Heart right ventricle (tissue), 16 donors: Measurements from ENCODE around the gene ATP5F1C. TPM values are rescaled to one million over a fixed set of nuclear protein-coding genes. Genes with fewer than 3 reads are reported as not detected.
A peak's percentile ranks its signal among the peaks of the same experiment; 100 is the strongest.
"Not testable (repeated sequence)": the region's sequence is repeated elsewhere in the genome, so short reads cannot be mapped to it uniquely, and the experiment has no call there.

Experiments
- ATAC-seq, 8 donors: fragments of 200-7000 bp; cut with Tn5 transposase; one replicate each; pipeline ENCODE4 v1.9.1; 2020; ENCODE audit warnings: mild to moderate bottlenecking in 8 of 8, moderate library complexity in 8 of 8, moderate number of reproducible peaks in 1 of 8
- DNase-seq, 2 donors: peaks; one replicate each; pipeline ENCODE4 v3.0.0-alpha.2; 2020
- H3K27ac ChIP-seq, 10 donors: fragments of 200-600 bp; sonication (generic) in 2 of 10; one replicate each; pipeline versions ENCODE4 v1.5.0 to v1.8.0; 2020 to 2022; ENCODE audit warnings: mild to moderate bottlenecking in 3 of 10
- H3K27me3 ChIP-seq, 7 donors: fragments of 200-600 bp; one replicate each; pipeline ENCODE4 v1.8.0; 2021 to 2022; ENCODE audit warnings: mild to moderate bottlenecking in 2 of 7
- H3K36me3 ChIP-seq, 9 donors: fragments of 200-600 bp; sonication (generic) in 1 of 9; one replicate each; pipeline versions ENCODE4 v1.5.0 to v1.8.0; 2020 to 2022; ENCODE audit warnings: mild to moderate bottlenecking in 2 of 9
- H3K4me1 ChIP-seq, 9 donors: fragments of 200-600 bp; sonication (generic) in 1 of 9; one replicate each; pipeline versions ENCODE4 v1.5.0 to v1.8.0; 2020 to 2022; ENCODE audit warnings: mild to moderate bottlenecking in 4 of 9
- H3K4me3 ChIP-seq, 10 donors: fragments of 200-600 bp; sonication (generic) in 2 of 10; one replicate each; pipeline versions ENCODE4 v1.5.0 to v1.8.0; 2020 to 2022; ENCODE audit warnings: mild to moderate bottlenecking in 7 of 10, moderate library complexity in 2 of 10
- H3K9me3 ChIP-seq, 11 donors: fragments of 200-600 bp in 10 of 11; sonication (generic) in 2 of 11; one replicate each; pipeline versions ENCODE4 v1.5.0 to v1.8.0; 2013 to 2022; ENCODE audit warnings: mild to moderate bottlenecking in 2 of 11, control low read depth in 1 of 11, moderate library complexity in 1 of 11
- CTCF ChIP-seq, 9 donors: fragments of 200-600 bp; sonication (generic) in 2 of 9; IDR thresholded peaks; one replicate each; pipeline versions ENCODE4 v1.5.0 to v1.8.0; 2021 to 2022; ENCODE audit warnings: antibody characterized with exemption in 9 of 9, mild to moderate bottlenecking in 5 of 9, moderate library complexity in 1 of 9
- WGBS, 2 donors: extraction: QIAGEN DNeasy Blood & Tissue Kit; methylation state at CpG; one replicate each; pipeline ENCODE4 v1.1.7; 2013; ENCODE audit warnings: inconsistent platforms in 1 of 2; 5-methylcytosine and 5-hydroxymethylcytosine counted together
- intact Hi-C, 10 donors: fragments of 100-400 bp; cut with DNase I; formaldehyde crosslinking; loops; one replicate each; pipeline versions ENCODE4 v1.11.1 to v1.14.2; 2022
- long read RNA-seq, 3 donors: library from polyadenylated mRNA; unstranded; transcript quantifications; one replicate each; pipeline ENCODE4 v2.0.0, GENCODE V29; 2020 to 2021
- polyA plus RNA-seq, 2 donors: library from polyadenylated mRNA; stranded (reverse); fragments of 200-250 nt; gene quantifications; one replicate each; pipeline ENCODE4 v1.2.3, GENCODE V29; 2013
- total RNA-seq, 10 donors: library from RNA; stranded (reverse); fragmentation: NEBNext Ultra II Directional in 3 of 10; extraction: Animal tissue kit (Norgen Biotek cat#: 25700) in 3 of 10; gene quantifications; one replicate each; pipeline versions ENCODE4 v1.2.1 to v1.2.4, GENCODE V29; 2021 to 2023
- donor health status: Arrhythmogenic right ventricular cardiomyopathy.
- donor health status: ischemic (EF 13 %, LVEDD 7.1; RV severe dilation, severe dysfunction).
- donor health status: healthy with polysubstance abuse.
- donor health status: DM: no; HTN: yes; CAD: no.
- donor health status: DM: no; HTN: no; CAD: no.
- donor health status: ischemic (EF 25% LVEDD 6.9; RV normal size, moderate dysfunction).
- donor health status: ischemic (EF 25% LVEDD 5.7; RV mildly dilated, moderate dysfunction).
- donor health status: healthy.
- donor health status: DM: yes; HTN: yes; CAD: no.
- donor health status: Ischemic cardiomyopathy.
- donor health status: ischemic (EF 35%, LVEDD 5.7; RV mildly dilated, moderate dysfunction).
- donor health status: nonischemic (EF 11% LVEDD 7.7; RV severe dilation, severe dysfunction).
- donor health status: DM: yes; HTN: yes; CAD: no.
- donor health status: PGD.
- donor health status: ischemic (EF 29% LVEDD 5.4; RV normal size, mild dysfunction).
- donor health status: nonischemic (EF 23%, LVEDD 6.1; RV moderate dilation, normal function).

Gene ATP5F1C
- total RNA-seq, result 100 to 1,000 TPM; 565 to 909 (median 770) TPM
- 1,000 to 10,000 TPM in 1 of 2 donors, 100 to 1,000 TPM in 1; 561 to 1,131 TPM for polyA plus RNA-seq
- long read RNA-seq, donor 1, transcript ATP5F1C-202 (10 exons, 1,163 nt), result minor isoform, 13 of 754 reads
- long read RNA-seq, donor 1, transcript ATP5F1C-201 (9 exons, 1,078 nt), result major isoform, 687 of 754 reads
- long read RNA-seq, donor 1, partial matches to known transcripts, result 35 of 754 reads
- long read RNA-seq, donor 1, other reads (novel, unspliced or antisense), result 19 of 754 reads
- long read RNA-seq, donor 2, transcript ATP5F1C-201 (9 exons, 1,078 nt), result major isoform, 844 of 928 reads
- long read RNA-seq, donor 2, transcript ATP5F1C-202 (10 exons, 1,163 nt), result minor isoform, 8 of 928 reads
- long read RNA-seq, donor 2, partial matches to known transcripts, result 54 of 928 reads
- long read RNA-seq, donor 2, other reads (novel, unspliced or antisense), result 22 of 928 reads
- long read RNA-seq, donor 3, transcript ATP5F1C-201 (9 exons, 1,078 nt), result major isoform, 847 of 933 reads
- long read RNA-seq, donor 3, transcript ATP5F1C-202 (10 exons, 1,163 nt), result minor isoform, 11 of 933 reads
- long read RNA-seq, donor 3, partial matches to known transcripts, result 40 of 933 reads
- long read RNA-seq, donor 3, other reads (novel, unspliced or antisense), result 35 of 933 reads

GRCh38 chr10:7787857-7788638 is at the start of gene ATP5F1C, which contains the start of gene KIN:
Gene ATP5F1C (plus strand): TSS chr10:7788177. CDS start chr10:7788208, 31 bp downstream.
Gene KIN (minus strand): TSS chr10:7787993. CDS start chr10:7787933, 60 bp downstream.
- Histone ChIP-seq H3K4me3 (peak within 1 kb of the TSS; percentile 63 to 97 (median 92)), H3K27ac (peak within 1 kb of the TSS; percentile 82 to 98 (median 95)), H3K9me3 (no peaks in the 10 kb centered on the region), H3K27me3 (no peaks in the 10 kb centered on the region), H3K4me1 (peaks cover 0 to 73% (median 60%) of the 10 kb centered on the region in 9 donors), H3K36me3 (peaks cover 0 to 25% (median 0%) of the 10 kb centered on the region in 9 donors)
- peak; percentile 98 for DNase-seq
- no peak for TF ChIP-seq CTCF (IDR thresholded peaks at IDR 0.05)
- WGBS, 2 donors, result 0% methylated on average over 55 to 59 of the region's 59 CpGs
- peak; percentile 97 to 99 (median 98) for ATAC-seq
- intact Hi-C loops, result loop anchor here in 1 of 10 donors (1.0 kb wide), 1 partner anchor 30 kb away; the partner anchor contains the start of gene TAF3

GRCh38 chr10:7738536-7739407 is 49.2 kb upstream of the ATP5F1C start:
- no peaks in the 10 kb centered on the region for H3K27me3 ChIP-seq
- no peaks in the 10 kb centered on the region for H3K36me3 ChIP-seq
- TF ChIP-seq CTCF (IDR thresholded peaks at IDR 0.05), result no peak
- intact Hi-C loops, result no loop called here
- H3K27ac ChIP-seq, result no peak overlapping the region
- 83 to 84% methylated on average over 20 of the region's 20 CpGs for WGBS, 2 donors
- no peak overlapping the region for H3K4me3 ChIP-seq
- DNase-seq, result no peak
- ATAC-seq, result no peak
- H3K4me1 ChIP-seq, result no peaks in the 10 kb centered on the region
- H3K9me3 ChIP-seq, result no peaks in the 10 kb centered on the region

- 89 to 91% methylated on average over 8 of the region's 8 CpGs for WGBS, 2 donors
- H3K9me3 ChIP-seq, result no peaks in the 10 kb centered on the region
- no peak overlapping the region for H3K4me3 ChIP-seq
- no peaks in the 10 kb centered on the region for H3K27me3 ChIP-seq
- TF ChIP-seq CTCF (IDR thresholded peaks at IDR 0.05), result no peak
- intact Hi-C loops, result no loop called here
- ATAC-seq (no peak), DNase-seq (no peak)
- H3K36me3 ChIP-seq, result peaks cover 0 to 2% (median 0%) of the 10 kb centered on the region in 9 donors
- no peaks in the 10 kb centered on the region for H3K4me1 ChIP-seq
- H3K27ac ChIP-seq, result no peak overlapping the region
Measured at GRCh38 chr10:7744307-7744706, 43.7 kb upstream of the ATP5F1C start.

GRCh38 chr10:7748637-7749036 is 39.3 kb upstream of the ATP5F1C start:
- not testable (repeated sequence) for ATAC-seq, H3K27me3 ChIP-seq

More at GRCh38 chr10:7748637-7749036, 39.3 kb upstream of the ATP5F1C start:
- H3K36me3 ChIP-seq, result peaks cover 0 to 43% (median 12%) of the 10 kb centered on the region in 9 donors
- intact Hi-C loops, DNase-seq, H3K4me1 ChIP-seq, H3K4me3 ChIP-seq, H3K27ac ChIP-seq, H3K9me3 ChIP-seq: not testable (repeated sequence)
- 90% methylated on average over 7 of the region's 7 CpGs for WGBS, 2 donors
